Astrocyte (in vitro differentiated cells and primary cell): ENCODE results near the gene PLCD3.

ENCODE experiments used
- CTCF ChIP-seq: IDR thresholded peaks from 2 replicates; pipeline ENCODE4 v1.5.1; 2011; ENCODE audit warnings: low read depth, mild to moderate bottlenecking, inconsistent platforms, low read length, moderate library complexity; ENCODE audit not compliant: insufficient read depth
- EZH2 ChIP-seq: IDR thresholded peaks from 2 replicates; pipeline ENCODE4 v1.6.1; 2012; ENCODE audit warnings: mild to moderate bottlenecking, low read length, inconsistent platforms; ENCODE audit not compliant: insufficient read depth

- TF ChIP-seq CTCF (no peak), EZH2 (no peak)
These were observed 5.4 kb upstream of the PLCD3 start for GRCh38 chr17:45137561-45138305.
